ENCODE results near the gene FKBP1A.

Gene FKBP1A

DNA sequence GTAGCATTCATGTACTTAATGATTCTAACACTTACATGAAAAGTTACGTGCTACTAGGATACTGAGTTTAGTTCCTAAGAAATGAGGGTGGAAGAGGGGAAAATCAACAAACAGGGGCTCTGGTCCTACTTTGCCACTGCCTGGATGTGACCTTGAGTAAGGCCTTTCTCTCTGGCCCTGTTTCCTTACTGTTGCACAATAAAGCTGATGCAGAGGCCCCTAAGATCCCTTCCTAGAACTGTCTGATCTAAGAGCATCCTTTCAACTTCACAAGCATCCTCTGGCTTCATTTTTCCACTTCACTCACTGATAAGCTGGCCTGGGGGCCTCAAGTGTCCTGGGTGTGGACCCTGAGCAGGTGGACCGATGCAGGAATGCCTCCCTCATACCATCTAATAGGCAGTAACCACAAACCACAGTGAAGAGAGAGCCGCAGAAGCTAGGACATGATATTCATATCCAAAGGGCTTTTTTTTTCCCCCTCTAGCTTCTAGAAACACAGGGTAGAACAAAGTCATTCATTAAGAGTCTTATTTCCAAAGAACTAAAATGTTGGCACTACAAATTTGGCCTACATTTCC, 21.6 kb downstream of the FKBP1A start:
- Histone ChIP-seq H3K79me1 (ENCODE audit: low read length) (no peaks in the 10 kb centered on the region), H3K27ac (ENCODE audit: low read depth, low read length) (no peak overlapping the region), H3K23ac (ENCODE audit: low read length) (no peak overlapping the region), H4K12ac (ENCODE audit: low read depth, low read length) (no peak overlapping the region), H3K4me2 (ENCODE audit: low read length) (no peak overlapping the region), H3K36me3 (ENCODE audit: control insufficient read depth in 1 of 2, insufficient read depth in 2 of 2, low read length in 2 of 2) (peaks cover 21 to 38% of the 10 kb centered on the region in 2 experiments), H2BK12ac (ENCODE audit: low read length) (no peak overlapping the region), H2AFZ (ENCODE audit: insufficient read depth, low read length, poor library complexity) (no peak overlapping the region), H3K18ac (ENCODE audit: low read length) (no peak overlapping the region), H2BK120ac (ENCODE audit: insufficient read depth, low read length, poor library complexity) (no peak overlapping the region), H3K79me2 (ENCODE audit: control insufficient read depth, insufficient read depth, low read length, poor library complexity) (no peaks in the 10 kb centered on the region), H4K91ac (ENCODE audit: low read depth, low read length) (no peak overlapping the region), H3K4me1 (ENCODE audit: control insufficient read depth in 1 of 2, insufficient read depth in 2 of 2, low read length in 2 of 2) (peaks cover 6 to 9% of the 10 kb centered on the region in 2 experiments), H3K9ac (ENCODE audit: low read length) (no peak overlapping the region), H3K9me3 (ENCODE audit: insufficient read depth, low read depth, low read length) (peaks cover 2% of the 10 kb centered on the region), H3K14ac (ENCODE audit: low read length) (no peak overlapping the region), H3K4ac (ENCODE audit: low read depth, low read length) (no peak overlapping the region), H3K4me3 (ENCODE audit: low read depth, low read length) (no peak overlapping the region), H2AK5ac (ENCODE audit: low read length) (no peak overlapping the region), H2BK5ac (ENCODE audit: low read depth, low read length, poor library complexity) (no peak overlapping the region), H4K8ac (ENCODE audit: low read depth, low read length) (no peak overlapping the region), H3K27me3 (ENCODE audit: insufficient read depth, low read length) (no peaks in the 10 kb centered on the region)
- DNase-seq: no peak
- WGBS (ENCODE audit: extremely low coverage, insufficient coverage, insufficient read length): no CpG with 5 or more reads among the region's 3 CpGs

DNA sequence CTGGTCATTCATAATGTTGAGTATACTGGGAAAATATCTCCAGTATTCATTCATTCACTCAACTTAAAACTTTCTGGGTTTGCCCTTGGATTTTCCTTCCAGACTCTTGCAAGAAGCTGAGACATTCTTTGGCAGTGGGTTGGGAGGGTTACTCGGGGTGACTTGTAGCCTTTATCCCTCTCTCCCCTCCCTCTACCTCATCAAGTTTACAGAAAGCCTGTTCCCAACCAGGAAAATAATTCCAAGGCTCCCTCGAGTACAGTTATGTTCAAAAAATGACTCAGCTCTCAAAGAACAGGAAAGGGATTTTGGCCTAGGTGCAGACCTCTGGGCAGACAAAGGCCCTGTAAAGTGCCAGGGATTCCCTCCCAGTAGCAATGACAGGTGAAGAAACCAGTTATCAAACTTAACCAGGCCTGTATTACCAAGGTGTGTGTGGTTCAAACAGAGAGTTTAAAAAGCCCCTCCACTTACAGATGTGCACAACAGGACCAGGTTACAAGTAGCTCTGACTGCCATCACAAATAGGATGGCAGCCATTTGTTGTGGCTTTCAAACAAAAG, 22.2 kb downstream of the FKBP1A start:
- Histone ChIP-seq H2BK120ac (ENCODE audit: insufficient read depth, low read length, poor library complexity) (no peak overlapping the region), H3K4me1 (ENCODE audit: control insufficient read depth in 1 of 2, insufficient read depth in 2 of 2, low read length in 2 of 2) (peaks cover 1 to 4% of the 10 kb centered on the region in 2 experiments), H3K36me3 (ENCODE audit: control insufficient read depth in 1 of 2, insufficient read depth in 2 of 2, low read length in 2 of 2) (peaks cover 21 to 38% of the 10 kb centered on the region in 2 experiments), H3K79me2 (ENCODE audit: control insufficient read depth, insufficient read depth, low read length, poor library complexity) (no peaks in the 10 kb centered on the region), H2BK12ac (ENCODE audit: low read length) (no peak overlapping the region), H3K79me1 (ENCODE audit: low read length) (no peaks in the 10 kb centered on the region), H4K8ac (ENCODE audit: low read depth, low read length) (no peak overlapping the region), H3K4ac (ENCODE audit: low read depth, low read length) (no peak overlapping the region), H2AK5ac (ENCODE audit: low read length) (no peak overlapping the region), H4K12ac (ENCODE audit: low read depth, low read length) (no peak overlapping the region), H3K27ac (ENCODE audit: low read depth, low read length) (no peak overlapping the region), H3K4me3 (ENCODE audit: low read depth, low read length) (no peak overlapping the region), H3K27me3 (ENCODE audit: insufficient read depth, low read length) (no peaks in the 10 kb centered on the region), H2AFZ (ENCODE audit: insufficient read depth, low read length, poor library complexity) (no peak overlapping the region), H3K23ac (ENCODE audit: low read length) (no peak overlapping the region), H3K9me3 (ENCODE audit: insufficient read depth, low read depth, low read length) (peaks cover 2% of the 10 kb centered on the region), H4K91ac (ENCODE audit: low read depth, low read length) (no peak overlapping the region), H3K14ac (ENCODE audit: low read length) (no peak overlapping the region), H2BK5ac (ENCODE audit: low read depth, low read length, poor library complexity) (no peak overlapping the region), H3K4me2 (ENCODE audit: low read length) (no peak overlapping the region), H3K9ac (ENCODE audit: low read length) (no peak overlapping the region), H3K18ac (ENCODE audit: low read length) (no peak overlapping the region)
- DNase-seq: no peak
- no CpG with 5 or more reads among the region's 2 CpGs for WGBS (ENCODE audit: extremely low coverage, insufficient coverage, insufficient read length)

DNA sequence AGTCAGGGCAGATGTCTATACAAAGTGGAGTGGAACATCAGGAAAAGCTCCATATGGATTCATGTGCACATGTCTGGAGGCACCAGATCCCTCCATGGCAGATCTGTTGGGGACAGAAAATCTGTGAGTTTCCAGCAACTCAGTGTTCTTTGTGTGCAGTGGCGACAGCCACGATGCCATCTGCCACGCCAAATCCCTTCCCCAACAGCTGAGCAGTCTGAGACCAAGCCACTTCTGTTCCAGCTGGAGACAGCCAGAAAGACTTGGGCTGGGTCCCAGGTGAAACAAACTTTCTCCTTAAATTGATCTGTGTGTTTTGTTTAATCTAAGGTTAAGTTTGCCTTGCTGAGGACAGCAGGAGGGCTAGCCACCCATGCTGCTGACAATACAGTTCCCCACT, 22.9 kb downstream of the FKBP1A start:
- Histone ChIP-seq H3K27me3 (ENCODE audit: insufficient read depth, low read length) (no peaks in the 10 kb centered on the region), H3K18ac (ENCODE audit: low read length) (no peak overlapping the region), H3K4me1 (ENCODE audit: control insufficient read depth in 1 of 2, insufficient read depth in 2 of 2, low read length in 2 of 2) (peaks cover 0 to 2% of the 10 kb centered on the region in 2 experiments), H3K14ac (ENCODE audit: low read length) (no peak overlapping the region), H3K79me2 (ENCODE audit: control insufficient read depth, insufficient read depth, low read length, poor library complexity) (no peaks in the 10 kb centered on the region), H3K4me3 (ENCODE audit: low read depth, low read length) (no peak overlapping the region), H4K91ac (ENCODE audit: low read depth, low read length) (no peak overlapping the region), H3K79me1 (ENCODE audit: low read length) (no peaks in the 10 kb centered on the region), H3K36me3 (ENCODE audit: control insufficient read depth in 1 of 2, insufficient read depth in 2 of 2, low read length in 2 of 2) (peaks cover 20 to 38% of the 10 kb centered on the region in 2 experiments), H4K12ac (ENCODE audit: low read depth, low read length) (no peak overlapping the region), H3K9me3 (ENCODE audit: insufficient read depth, low read depth, low read length) (peaks cover 2% of the 10 kb centered on the region), H3K4ac (ENCODE audit: low read depth, low read length) (no peak overlapping the region), H2BK120ac (ENCODE audit: insufficient read depth, low read length, poor library complexity) (no peak overlapping the region), H4K8ac (ENCODE audit: low read depth, low read length) (no peak overlapping the region), H3K27ac (ENCODE audit: low read depth, low read length) (no peak overlapping the region), H2AFZ (ENCODE audit: insufficient read depth, low read length, poor library complexity) (no peak overlapping the region), H3K9ac (ENCODE audit: low read length) (no peak overlapping the region), H2AK5ac (ENCODE audit: low read length) (no peak overlapping the region), H3K23ac (ENCODE audit: low read length) (no peak overlapping the region), H3K4me2 (ENCODE audit: low read length) (no peak overlapping the region), H2BK12ac (ENCODE audit: low read length) (no peak overlapping the region), H2BK5ac (ENCODE audit: low read depth, low read length, poor library complexity) (no peak overlapping the region)
- no peak for DNase-seq
- WGBS (ENCODE audit: extremely low coverage, insufficient coverage, insufficient read length): no CpG with 5 or more reads among the region's 3 CpGs

DNA sequence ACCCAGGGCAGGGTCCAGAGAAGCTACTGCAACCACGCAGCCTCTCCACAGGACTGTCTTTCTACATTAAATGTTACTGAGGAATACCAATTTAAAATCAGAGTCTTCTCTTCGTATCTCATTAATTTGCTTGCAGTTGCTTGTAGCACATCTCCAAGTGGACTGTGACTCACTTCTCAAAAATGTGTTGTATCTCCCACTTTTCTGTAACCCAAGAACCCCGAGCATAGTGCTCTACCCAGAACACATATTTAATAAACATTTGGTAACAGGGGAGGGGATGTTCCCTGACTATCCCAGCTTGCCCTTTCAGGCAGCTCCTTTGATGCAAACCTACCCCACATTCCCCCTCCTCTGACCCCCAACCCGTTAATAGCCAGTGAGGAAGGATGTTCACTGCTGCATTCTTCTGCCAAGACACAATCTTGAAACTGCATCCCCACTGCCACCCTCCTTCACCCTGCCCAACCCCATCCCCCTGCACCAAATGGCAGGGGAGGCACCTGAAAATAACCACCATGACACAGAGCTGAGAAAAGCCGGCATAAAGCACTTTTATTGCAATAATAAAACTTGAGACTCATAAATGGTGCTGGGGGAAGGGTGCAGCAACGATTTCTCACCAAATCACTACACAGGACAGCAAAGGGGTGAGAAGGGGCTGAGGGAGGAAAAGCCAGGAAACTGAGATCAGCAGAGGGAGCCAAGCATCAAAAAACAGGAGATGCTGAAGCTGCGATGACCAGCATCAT, 24.2 kb downstream of the FKBP1A start:
- H4K12ac ChIP-seq (ENCODE audit: low read depth, low read length): no peak overlapping the region
- no CpG with 5 or more reads among the region's 7 CpGs for WGBS (ENCODE audit: extremely low coverage, insufficient coverage, insufficient read length)
- no peak for DNase-seq
- H3K27ac ChIP-seq (ENCODE audit: low read depth, low read length): no peak overlapping the region
- H3K4ac ChIP-seq (ENCODE audit: low read depth, low read length): no peak overlapping the region
- no peak overlapping the region for H3K4me3 ChIP-seq (ENCODE audit: low read depth, low read length)
- no peak overlapping the region for H3K14ac ChIP-seq (ENCODE audit: low read length)
- no peak overlapping the region for H2AFZ ChIP-seq (ENCODE audit: insufficient read depth, low read length, poor library complexity)
- H3K79me1 ChIP-seq (ENCODE audit: low read length): no peaks in the 10 kb centered on the region
- peaks cover 2% of the 10 kb centered on the region for H3K9me3 ChIP-seq (ENCODE audit: insufficient read depth, low read depth, low read length)
- H3K4me1 ChIP-seq (ENCODE audit: control insufficient read depth in 1 of 2, insufficient read depth in 2 of 2, low read length in 2 of 2): peaks cover 0 to 2% of the 10 kb centered on the region in 2 experiments
- H4K8ac ChIP-seq (ENCODE audit: low read depth, low read length): no peak overlapping the region
- no peak overlapping the region for H3K4me2 ChIP-seq (ENCODE audit: low read length)
- H2BK5ac ChIP-seq (ENCODE audit: low read depth, low read length, poor library complexity): no peak overlapping the region
- peaks cover 14 to 37% of the 10 kb centered on the region in 2 experiments for H3K36me3 ChIP-seq (ENCODE audit: control insufficient read depth in 1 of 2, insufficient read depth in 2 of 2, low read length in 2 of 2)
- H4K91ac ChIP-seq (ENCODE audit: low read depth, low read length): no peak overlapping the region
- H3K27me3 ChIP-seq (ENCODE audit: insufficient read depth, low read length): no peaks in the 10 kb centered on the region
- H2BK12ac ChIP-seq (ENCODE audit: low read length): no peak overlapping the region
- H2AK5ac ChIP-seq (ENCODE audit: low read length): no peak overlapping the region
- no peak overlapping the region for H2BK120ac ChIP-seq (ENCODE audit: insufficient read depth, low read length, poor library complexity)
- no peak overlapping the region for H3K23ac ChIP-seq (ENCODE audit: low read length)
- H3K79me2 ChIP-seq (ENCODE audit: control insufficient read depth, insufficient read depth, low read length, poor library complexity): no peaks in the 10 kb centered on the region
- no peak overlapping the region for H3K9ac ChIP-seq (ENCODE audit: low read length)
- peak overlapping the region; percentile 61 for H3K18ac ChIP-seq (ENCODE audit: low read length)
